DMS153 treated with DMSO at 0.1 percent for 48 hours (cell line): ENCODE results near the gene TMEM81.
A peak's percentile ranks its signal among the peaks of the same experiment; 100 is the strongest.

Experiments
- DNase-seq: peaks from one replicate; lab custom pipeline; 2025; ENCODE audit not compliant: unreplicated experiment; lab: John Stamatoyannopoulos, UW

Gene TMEM81, protein sequence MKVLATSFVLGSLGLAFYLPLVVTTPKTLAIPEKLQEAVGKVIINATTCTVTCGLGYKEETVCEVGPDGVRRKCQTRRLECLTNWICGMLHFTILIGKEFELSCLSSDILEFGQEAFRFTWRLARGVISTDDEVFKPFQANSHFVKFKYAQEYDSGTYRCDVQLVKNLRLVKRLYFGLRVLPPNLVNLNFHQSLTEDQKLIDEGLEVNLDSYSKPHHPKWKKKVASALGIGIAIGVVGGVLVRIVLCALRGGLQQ

DNA sequence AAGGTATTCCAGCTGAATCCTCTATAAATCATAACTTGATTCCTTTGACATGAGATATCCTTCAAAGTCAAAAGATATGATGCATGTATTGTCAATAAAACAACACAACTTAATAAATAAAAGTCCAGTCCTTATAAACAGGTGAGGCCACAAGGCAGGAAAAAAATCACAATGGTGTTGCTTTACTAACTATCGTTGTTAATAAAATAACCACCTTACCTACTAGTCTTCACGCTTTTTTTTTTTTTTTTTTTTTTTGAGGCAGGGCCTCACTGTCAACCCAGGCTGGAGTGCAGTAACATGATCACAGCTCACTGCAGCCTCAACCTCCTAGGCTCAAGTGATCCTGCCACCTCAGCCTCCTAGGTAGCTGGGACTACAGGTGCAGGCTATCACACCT, at the start of gene TMEM81:
Gene TMEM81 (minus strand): TSS at position 101 of the 400 bp plus-strand sequence. CDS start 140 bp downstream, outside the sequence.
- DNase-seq = no peak

DNA sequence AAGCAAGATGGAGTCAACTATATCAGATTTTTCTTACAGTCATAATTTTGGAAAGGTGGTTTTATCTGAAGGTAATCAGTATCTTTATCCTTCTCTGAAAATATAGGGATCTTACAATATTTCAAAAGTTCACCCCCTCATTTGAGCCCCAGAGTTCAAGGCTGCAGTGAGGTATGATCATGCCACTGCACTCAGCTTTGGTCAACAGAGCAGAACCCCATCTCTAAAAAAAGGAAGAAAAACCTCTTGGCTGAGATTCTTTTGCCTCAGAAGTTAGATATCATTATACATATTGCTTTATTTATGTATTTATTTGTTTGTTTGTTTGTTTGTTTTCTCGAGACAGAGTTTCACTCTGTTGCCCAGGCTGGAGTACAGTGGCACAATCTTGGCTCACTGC, 49.0 kb upstream of the TMEM81 start:
- DNase-seq = no peak

DNA sequence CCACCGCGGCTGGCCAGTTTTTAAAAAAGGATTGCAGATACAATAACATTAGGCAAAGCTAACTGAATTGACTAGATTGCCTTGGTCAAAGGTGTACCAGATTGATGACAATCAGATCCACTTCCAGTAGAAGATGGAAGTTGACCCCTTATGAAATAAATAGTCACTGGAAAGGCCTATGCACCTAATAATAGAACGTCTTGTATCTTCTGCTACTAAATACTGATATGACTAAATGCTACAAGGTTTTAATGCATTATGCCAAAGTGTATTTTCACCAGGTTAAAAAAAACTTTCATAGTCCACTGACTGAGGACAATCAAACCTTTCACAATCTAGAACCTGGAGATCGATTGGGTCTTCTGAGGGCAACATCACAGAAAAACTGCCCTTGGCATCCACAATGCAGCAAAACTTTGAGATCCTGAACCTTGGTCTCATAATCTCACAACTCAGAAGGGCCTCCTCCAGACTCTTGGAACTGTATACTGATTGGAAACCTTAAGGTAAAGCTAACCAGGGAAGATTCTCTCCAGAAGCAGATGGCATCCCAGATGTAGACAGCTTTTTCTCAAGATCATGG, 45.3 kb upstream of the TMEM81 start:
- DNase-seq = no peak

DNA sequence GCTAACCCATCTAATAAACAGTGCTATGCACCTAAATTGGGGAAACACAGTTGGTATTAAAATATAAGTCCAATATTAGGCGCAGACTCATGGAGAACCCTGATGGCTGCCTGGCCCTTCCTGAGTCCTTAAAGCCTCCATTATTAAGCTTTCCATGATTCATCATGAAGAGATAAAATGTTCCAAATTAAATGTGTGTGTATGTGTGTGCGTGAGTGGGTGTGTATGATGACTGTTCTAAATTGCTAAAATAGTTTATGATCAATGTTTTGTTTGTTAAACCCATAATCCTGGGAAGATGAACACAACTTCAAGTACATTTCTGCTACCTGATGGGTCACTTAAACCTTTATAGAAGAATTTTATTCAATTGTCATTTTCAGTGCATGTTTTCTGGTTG, 43.8 kb upstream of the TMEM81 start:
- no peak for DNase-seq

DNA sequence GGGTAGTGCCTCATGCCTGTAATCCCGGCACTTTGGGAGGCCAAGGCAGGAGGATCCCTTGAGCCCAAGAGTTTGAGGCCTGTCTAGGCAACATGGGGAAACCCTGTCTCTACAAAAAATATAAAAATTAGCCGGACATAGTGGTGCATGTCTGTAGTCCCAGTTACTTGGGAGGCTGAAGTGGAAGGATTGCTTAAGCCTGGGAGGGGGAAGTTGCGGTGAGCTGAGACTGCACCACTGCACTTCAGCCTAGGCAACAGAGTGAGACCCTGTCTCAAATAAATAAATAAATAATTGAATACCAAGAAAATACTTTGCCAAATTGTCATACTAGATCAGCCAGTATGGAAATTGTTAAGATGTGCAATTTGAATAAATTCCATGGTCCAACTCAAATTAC, 43.4 kb upstream of the TMEM81 start:
- no peak for DNase-seq

DNA sequence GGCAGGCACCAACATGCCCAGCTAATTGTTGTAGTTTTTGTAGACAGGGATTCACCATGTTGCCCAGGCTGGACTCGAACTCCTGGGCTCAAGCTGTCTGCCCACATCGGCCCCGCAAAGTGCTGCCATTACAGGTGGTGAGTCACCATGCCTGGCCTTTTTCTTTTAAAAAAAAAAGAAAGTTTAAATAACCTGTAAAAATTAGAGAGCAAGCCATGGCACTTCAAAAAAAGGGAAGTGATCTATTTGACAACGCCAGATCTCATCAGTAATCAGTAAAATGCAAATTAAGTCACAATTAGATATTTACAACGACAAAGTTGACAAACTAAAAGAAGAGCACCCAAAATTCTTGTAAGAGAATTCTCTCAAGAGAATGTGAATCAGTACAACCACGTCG, 40.5 kb upstream of the TMEM81 start:
- no peak for DNase-seq

DNA sequence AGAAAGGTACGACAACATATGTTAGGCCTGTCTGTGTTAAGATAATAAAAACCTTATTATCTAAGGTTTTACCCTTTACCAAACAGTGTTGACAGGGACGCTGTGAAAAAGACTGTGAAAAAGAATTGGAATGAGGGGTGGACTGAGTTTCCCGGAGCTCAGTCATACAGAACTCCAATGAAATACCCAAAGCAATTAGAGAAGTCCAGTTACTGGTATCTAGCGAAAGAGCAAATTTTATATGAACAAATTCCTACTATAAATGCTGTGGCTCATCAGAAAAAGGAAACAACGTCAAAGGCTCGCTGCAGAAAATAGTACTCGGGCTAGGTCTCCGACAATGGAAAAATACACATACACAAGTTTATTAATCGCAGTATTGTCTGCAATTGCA, 38.2 kb upstream of the TMEM81 start:
- no peak for DNase-seq

DNA sequence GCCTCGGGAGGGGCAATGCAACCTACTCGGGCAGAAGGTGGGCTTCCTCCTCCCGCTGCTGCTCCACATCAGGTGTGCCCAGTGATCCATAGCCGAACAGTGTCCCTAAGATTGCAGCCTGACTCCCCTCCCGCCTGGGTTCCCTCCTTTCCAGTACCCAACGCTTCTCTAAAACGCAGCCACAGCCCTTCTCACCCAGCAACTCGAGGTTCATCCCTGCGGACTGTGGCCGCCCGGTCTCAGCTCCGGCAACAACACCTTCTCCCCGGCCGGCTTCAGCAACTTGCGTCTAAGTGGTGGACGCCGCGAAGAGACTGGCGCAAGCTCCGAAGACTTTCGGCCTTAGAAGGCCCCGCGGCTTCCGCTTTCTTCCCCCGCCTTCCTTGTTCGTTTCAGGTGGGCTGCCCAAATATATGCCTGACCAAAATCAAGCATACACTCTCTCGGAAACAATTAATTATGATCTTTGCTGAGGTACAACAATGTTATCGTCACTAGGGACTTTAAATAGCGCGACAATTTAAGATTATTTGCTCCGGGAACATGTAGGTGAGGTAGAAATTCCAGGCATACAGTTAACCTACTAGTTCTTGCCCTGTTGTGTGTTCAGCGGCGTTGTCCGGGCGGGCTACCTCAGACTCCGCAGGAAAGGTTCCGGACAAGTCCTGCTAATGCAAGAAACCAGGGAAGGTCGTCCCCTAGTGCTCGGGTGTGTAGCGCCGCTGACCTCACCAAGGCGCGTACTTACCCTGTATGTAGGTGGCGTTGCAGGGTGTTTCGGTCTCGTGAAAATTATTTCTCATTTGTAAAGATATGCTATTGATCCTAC, 37.6 kb upstream of the TMEM81 start, which contains the start of gene RBBP5:
Gene RBBP5 (minus strand): TSS at position 319 of the 829 bp plus-strand sequence. CDS start 105 bp downstream, at position 214.
- peak; percentile 97 for DNase-seq

DNA sequence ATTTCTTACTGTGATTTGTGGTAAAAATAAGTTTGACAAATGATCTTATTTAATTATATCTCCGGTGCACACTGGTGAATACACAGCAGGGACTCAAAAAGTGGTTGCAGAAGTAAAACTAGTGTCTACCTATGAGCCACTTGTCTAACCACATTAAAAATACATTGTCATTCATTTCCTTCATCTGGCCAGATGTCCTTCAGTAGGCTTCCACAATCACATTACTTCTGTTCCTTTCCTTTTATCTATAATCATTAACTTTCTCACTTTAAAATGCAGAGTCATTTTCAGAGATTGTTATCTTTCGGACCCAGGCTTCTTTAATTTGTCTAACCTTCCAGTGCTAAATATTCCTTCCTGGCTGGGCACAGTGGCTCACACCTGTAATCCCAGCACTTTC, 34.5 kb upstream of the TMEM81 start:
- DNase-seq = no peak

DNA sequence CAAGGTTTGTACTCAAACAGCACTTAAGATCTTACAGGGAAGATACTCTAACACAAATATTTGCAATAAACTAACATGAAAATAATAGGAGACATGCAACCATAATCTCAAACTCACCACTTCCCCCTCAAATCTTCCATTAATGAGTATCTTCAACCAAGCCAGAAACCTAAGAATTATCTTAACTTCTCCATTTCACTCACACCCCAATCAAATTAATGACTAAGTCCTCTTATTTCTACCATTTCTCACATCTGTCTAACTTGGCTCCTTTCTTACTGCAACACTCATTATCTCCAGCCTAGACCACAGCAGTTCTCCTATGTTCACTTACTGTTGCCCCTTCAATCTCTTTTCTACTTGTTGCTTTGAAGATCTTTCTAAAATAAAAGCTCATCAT, 27.1 kb upstream of the TMEM81 start:
- no peak for DNase-seq

DNA sequence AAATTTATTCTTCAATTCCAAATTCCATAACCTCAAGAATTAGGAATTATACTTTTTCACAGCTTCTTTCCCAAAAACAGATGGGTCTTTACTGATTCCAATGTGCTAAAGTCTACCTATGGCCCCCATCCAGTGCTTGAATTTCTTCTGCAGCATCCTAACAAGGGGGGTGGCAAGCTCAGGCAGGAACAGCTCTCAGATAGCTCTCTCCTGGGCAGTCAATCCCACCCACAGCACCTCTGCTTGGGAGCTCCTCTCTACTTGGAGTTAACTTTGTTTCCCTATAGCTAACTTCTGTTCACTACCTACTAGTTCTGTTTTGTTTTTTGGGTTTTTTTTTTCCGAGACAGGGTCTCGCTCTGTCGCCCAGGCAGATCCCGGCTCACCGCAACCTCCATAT, 25.5 kb upstream of the TMEM81 start:
- no peak for DNase-seq

DNA sequence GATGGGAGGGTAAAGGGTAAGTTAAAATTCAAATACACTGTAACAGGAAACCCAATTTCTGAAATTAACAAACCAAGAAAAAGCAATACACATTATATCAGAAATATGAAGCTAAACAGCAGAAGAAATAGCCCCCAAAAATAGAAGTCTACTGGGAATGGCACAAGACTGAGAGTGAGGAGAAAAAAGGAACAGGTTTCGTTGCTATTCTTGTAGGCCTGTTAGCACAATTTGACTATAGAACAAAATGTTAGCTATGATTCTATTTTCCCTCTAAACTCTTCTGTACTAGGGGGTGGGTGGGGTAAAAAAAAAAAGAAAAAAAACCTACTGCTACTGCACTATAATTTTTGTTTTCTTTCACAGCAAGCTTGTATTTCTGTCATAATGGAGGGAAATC, 25.0 kb upstream of the TMEM81 start:
- DNase-seq = no peak

DNA sequence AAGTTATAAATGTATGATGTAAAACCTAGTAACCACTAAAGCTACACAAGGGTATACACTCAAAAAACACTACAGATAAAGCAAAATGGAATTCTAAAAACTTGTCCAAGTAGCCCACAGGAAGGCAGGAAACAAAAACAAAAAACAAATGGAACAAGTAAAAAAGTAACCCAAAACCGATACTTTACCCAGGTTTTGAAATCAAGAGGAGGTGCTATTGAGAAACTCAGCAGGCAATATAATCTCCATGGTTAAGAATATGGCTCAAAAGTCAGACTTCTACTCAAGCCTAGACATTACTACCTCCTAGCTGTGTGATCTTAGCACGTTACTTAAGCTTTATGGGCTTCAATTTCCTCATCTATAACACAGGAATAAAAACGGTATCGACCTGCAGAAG, 24.2 kb upstream of the TMEM81 start:
- no peak for DNase-seq

DNA sequence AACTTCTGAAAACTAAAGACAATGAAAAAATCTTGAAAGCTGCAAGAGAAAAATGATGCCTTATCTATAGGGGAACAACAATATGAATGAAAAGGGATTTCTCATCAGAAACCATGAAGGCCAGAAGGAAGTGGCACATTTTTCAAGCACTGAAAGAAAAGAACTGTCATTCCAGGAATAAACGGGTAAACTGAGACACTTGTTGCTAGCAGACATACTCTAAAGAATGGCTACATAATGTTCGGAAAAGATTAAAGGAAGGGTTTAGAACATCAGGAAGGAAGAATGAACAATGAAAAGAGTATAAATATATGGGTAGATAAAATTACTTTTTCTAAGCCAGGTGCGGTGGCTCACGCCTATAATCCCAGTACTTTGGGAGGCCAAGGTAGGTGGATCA, 23.1 kb upstream of the TMEM81 start:
- DNase-seq = no peak

DNA sequence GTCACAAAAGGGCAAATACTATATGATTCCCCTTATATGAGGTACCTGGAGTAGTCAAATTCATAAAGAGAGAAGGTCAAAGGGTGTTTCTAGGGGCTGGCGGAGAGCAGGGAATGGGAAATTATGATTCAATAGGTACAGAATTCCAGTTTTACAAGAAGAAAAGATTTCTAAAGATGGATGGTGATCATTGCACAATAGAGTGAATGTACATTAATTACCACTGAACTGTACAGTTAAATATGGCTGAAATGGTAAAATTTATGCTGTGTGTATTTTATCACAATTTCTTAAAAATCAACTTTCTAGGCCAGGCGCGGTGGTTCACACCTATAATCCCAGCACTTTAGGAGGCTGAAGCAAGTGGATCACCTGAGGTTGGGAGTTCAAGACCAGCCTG, 18.1 kb upstream of the TMEM81 start:
- no peak for DNase-seq

DNA sequence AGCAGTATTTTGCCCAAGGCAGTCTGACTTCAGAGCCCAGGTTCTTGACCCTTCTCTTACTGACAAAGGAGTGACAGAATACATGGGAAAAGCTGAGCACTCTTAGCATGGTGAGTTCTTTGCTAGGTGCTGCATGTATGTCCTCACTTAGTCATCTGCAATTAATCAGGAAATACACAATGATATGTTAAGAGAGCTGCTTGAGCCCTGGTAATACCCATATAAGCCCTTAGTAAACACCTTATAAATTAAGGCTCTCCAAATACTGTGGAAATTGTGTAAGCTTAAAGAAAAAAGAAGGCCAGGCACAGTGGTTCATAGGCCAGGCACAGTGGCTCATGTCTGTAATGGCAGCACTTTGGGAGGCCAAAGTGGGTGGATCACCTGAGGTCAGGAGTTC, 14.0 kb upstream of the TMEM81 start:
- DNase-seq = no peak

DNA sequence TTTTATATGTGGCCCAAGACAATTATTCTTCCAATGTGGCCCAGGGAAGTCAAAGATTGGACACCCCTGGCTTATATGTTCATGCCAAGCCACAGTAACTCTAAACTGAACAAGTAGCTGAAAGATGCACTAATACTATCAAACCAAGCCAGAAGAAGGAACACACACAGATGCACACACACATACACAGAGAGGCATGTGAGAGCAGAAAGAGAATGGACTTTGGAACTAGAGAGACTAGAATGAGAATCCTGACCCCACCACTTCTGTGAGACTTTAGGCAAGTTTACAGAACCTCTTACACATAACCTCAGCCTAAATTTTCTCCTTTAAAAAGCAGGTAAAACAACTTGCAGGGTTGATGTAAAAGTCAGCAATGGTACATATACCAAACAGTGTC, 11.2 kb upstream of the TMEM81 start:
- DNase-seq = no peak

DNA sequence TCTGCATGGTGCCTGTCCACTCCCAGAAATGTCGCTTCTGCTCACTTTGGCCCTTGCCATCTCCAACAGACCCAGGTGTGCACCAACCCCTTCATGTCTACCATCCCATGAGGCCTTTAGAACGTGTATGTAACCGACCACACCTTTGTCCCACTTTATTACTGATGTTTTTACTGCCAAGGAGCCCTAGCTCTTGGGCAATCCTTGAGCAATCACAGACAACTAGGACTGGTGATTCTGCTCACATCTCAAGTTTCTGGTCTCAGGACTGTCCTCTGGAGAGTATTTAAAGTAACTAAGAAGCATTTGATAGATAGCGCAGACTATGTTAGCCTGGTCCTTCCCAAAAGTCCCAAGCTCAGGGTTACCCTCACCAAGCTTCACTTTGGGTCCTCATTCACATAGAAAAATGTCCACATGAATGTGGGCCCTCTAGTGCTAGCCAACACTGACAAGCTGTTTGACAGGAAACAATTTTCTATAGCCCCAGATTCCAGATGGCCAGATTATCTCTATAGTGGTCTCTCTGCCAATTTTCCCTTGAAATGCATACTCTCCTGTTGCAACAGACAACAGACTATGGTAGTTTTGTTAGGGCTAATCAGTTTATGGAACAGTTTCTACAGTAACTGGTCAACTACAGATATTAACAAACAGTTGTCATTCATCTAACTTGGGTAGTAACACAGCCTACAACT, 6.9 kb upstream of the TMEM81 start:
- DNase-seq = no peak

DNA sequence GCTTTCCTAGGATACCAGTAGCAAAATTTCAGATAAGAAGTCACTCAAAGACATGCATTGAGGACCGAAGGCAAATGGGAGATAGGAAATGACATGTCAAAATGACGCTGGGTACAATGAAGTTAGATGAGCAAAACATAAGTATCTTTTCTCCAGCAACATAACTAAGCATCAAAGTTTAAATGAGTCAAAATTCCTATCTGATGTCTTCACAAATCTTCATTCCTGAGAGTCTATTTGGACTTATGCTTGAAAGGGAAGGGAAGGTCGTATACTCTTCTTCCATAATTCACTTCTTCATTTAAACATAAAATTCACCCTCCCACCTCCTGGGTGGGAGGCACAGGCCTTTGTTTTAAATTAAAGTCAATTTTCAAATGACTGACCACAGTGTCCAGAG, 4.1 kb upstream of the TMEM81 start:
- DNase-seq = no peak

DNA sequence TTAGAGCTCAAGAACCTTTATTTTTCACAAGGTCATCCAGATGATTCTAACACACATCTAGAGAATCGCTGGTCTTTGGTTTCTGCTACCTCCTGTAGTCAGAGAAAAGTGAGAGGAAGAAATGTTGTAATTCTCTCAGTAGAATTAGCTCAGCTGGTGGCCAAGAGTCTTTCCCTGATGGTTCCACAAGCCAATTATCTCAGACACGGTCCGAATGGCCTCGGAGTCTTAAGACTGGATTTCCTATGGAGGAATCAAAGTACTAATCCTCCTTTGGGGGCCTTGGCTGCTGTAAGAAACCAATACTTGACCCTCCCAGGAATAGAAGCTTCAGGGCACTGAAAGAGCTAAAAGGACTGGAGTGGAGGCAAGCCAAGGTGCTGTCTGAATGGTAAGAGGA, 1.8 kb downstream of the TMEM81 start:
- DNase-seq = no peak

DNA sequence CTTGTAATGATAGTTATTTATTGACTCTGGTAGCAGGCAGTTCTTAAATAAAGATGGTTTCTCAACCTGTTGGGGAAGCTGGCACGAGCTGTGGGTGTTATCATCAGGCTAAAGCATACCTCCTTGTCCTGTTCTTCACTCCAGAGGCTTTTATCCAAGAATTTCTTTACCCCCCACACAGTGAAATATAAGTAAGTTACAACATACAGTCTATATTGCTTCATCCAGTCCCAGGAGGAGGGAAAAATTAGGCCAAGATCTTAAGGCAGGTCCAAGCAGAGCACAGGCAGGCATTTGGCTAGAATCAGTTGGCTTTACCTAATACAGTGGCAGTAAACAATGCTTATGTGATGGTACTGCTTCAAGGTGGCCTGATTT, 6.3 kb downstream of the TMEM81 start:
- no peak for DNase-seq
